ENCODE measurements around the gene COL3A1.
A peak's percentile ranks its signal among the peaks of the same experiment; 100 is the strongest.

COL3A1 gene

GRCh38 chr2:188975497-188976102 lies 1.4 kb downstream of the COL3A1 start:
- DNase-seq (ENCODE audit: low spot score) = peak; percentile 70

- no peak for DNase-seq (ENCODE audit: low spot score)
These were observed 2.5 kb downstream of the COL3A1 start for GRCh38 chr2:188976545-188977268.

GRCh38 chr2:188977317-188977716 lies 3.1 kb downstream of the COL3A1 start:
- no peak for DNase-seq (ENCODE audit: low spot score)

- peak; percentile 73 for DNase-seq (ENCODE audit: low spot score)
These were observed 4.3 kb downstream of the COL3A1 start for GRCh38 chr2:188978291-188979081.

GRCh38 chr2:188979187-188980114 lies 5.3 kb downstream of the COL3A1 start:
- no peak for DNase-seq (ENCODE audit: low spot score)

GRCh38 chr2:188983427-188984064 lies 9.4 kb downstream of the COL3A1 start:
- no peak for DNase-seq (ENCODE audit: low spot score)

- no peak for DNase-seq (ENCODE audit: low spot score)
These were observed 9.9 kb downstream of the COL3A1 start for GRCh38 chr2:188984065-188984491.

GRCh38 chr2:188984680-188985079 lies 10.5 kb downstream of the COL3A1 start:
- no peak for DNase-seq (ENCODE audit: low spot score)

GRCh38 chr2:188986839-188987238 lies 12.7 kb downstream of the COL3A1 start:
- DNase-seq (ENCODE audit: low spot score) = no peak

GRCh38 chr2:188993247-188993646 lies 19.1 kb downstream of the COL3A1 start:
- DNase-seq (ENCODE audit: low spot score) = no peak

GRCh38 chr2:188997263-188997662 lies 23.1 kb downstream of the COL3A1 start:
- no peak for DNase-seq (ENCODE audit: low spot score)

GRCh38 chr2:189000221-189000620 lies 26.0 kb downstream of the COL3A1 start:
- DNase-seq (ENCODE audit: low spot score) = no peak

GRCh38 chr2:189002079-189002478 lies 27.9 kb downstream of the COL3A1 start:
- DNase-seq (ENCODE audit: low spot score) = no peak

GRCh38 chr2:189008555-189009262 lies 34.5 kb downstream of the COL3A1 start:
- DNase-seq (ENCODE audit: low spot score) = no peak

- no peak for DNase-seq (ENCODE audit: low spot score)
These were observed 36.4 kb downstream of the COL3A1 start for GRCh38 chr2:189010536-189010935.

- no peak for DNase-seq (ENCODE audit: low spot score)
These were observed 38.2 kb downstream of the COL3A1 start for GRCh38 chr2:189012351-189012750.

GRCh38 chr2:189013031-189013430 lies 38.9 kb downstream of the COL3A1 start:
- DNase-seq (ENCODE audit: low spot score) = no peak

- DNase-seq (ENCODE audit: low spot score) = no peak
These were observed 39.7 kb downstream of the COL3A1 start for GRCh38 chr2:189013671-189014448.

GRCh38 chr2:189014449-189015138 lies 40.4 kb downstream of the COL3A1 start:
- no peak for DNase-seq (ENCODE audit: low spot score)
